B cell (primary cell): ENCODE measurements around the gene CCDC30.

Experiments used
- EZH2 ChIP-seq: IDR thresholded peaks from 2 replicates; pipeline ENCODE4 v1.6.1; 2012; ENCODE audit warnings: borderline replicate concordance, low read depth, mild to moderate bottlenecking, moderate library complexity, low read length; ENCODE audit not compliant: insufficient read depth, poor library complexity, severe bottlenecking
- TF ChIP-seq, protein P1 (sequence below): fragments of 200-600 bp; IDR thresholded peaks from one replicate; pipeline ENCODE4 v1.8.0; 2022; ENCODE audit warnings: antibody characterized with exemption, mild to moderate bottlenecking

GRCh38 chr1:42462828-42463763 lies at the start of gene CCDC30:
- no peak for TF ChIP-seq EZH2
- TF ChIP-seq, protein P1, sequence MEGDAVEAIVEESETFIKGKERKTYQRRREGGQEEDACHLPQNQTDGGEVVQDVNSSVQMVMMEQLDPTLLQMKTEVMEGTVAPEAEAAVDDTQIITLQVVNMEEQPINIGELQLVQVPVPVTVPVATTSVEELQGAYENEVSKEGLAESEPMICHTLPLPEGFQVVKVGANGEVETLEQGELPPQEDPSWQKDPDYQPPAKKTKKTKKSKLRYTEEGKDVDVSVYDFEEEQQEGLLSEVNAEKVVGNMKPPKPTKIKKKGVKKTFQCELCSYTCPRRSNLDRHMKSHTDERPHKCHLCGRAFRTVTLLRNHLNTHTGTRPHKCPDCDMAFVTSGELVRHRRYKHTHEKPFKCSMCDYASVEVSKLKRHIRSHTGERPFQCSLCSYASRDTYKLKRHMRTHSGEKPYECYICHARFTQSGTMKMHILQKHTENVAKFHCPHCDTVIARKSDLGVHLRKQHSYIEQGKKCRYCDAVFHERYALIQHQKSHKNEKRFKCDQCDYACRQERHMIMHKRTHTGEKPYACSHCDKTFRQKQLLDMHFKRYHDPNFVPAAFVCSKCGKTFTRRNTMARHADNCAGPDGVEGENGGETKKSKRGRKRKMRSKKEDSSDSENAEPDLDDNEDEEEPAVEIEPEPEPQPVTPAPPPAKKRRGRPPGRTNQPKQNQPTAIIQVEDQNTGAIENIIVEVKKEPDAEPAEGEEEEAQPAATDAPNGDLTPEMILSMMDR = no peak
